GM21515 (cell line): ENCODE measurements around the gene ADAM10.
A peak's percentile ranks its signal among the peaks of the same experiment; 100 is the strongest.

ENCODE experiments used
- ATAC-seq: cut with Tn5 transposase; IDR thresholded peaks from one replicate; pipeline ENCODE4 v1.9.1; 2021; ENCODE audit not compliant: unreplicated experiment

The ADAM10 gene

GRCh38 chr15:58726867-58727266 lies 22.6 kb downstream of the ADAM10 start:
- ATAC-seq: no peak

GRCh38 chr15:58724466-58724865 lies 25.0 kb downstream of the ADAM10 start:
- ATAC-seq: peak; percentile 73

GRCh38 chr15:58717357-58717756 lies 32.1 kb downstream of the ADAM10 start:
- no peak for ATAC-seq

GRCh38 chr15:58716027-58716426 lies 33.5 kb downstream of the ADAM10 start:
- ATAC-seq: no peak

DNA sequence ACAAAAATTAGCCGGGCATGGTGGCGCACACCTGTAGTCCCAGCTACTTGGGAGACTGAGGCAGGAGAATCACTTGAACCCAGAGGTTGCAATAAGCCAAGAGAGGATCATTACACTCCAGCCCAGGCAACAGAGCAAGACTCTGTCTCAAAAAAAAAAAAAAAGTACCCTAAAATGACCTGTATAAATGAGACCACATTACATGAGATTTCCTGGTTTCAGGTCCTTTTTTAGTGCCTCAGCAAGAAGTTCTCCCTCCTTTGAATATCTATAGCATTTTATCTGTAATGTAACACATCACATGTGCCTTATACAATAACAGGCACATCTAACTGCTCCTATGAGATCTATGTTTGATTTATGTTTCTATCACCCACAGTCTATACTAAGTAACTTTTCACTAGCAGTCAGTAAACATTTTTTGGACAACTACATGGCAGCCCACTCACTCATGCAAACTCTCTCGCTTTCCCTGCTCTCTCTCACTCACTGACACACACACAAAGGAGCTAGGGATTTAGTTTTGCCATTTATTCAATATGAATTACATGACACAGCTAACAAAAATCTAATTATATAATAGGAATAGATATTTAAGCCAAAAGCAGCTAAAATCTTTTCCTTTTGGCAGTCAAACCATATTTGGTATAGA lies 34.1 kb downstream of the ADAM10 start:
- ATAC-seq: no peak

- ATAC-seq: no peak
Observed at GRCh38 chr15:58710701-58711100, 38.8 kb downstream of the ADAM10 start.

DNA sequence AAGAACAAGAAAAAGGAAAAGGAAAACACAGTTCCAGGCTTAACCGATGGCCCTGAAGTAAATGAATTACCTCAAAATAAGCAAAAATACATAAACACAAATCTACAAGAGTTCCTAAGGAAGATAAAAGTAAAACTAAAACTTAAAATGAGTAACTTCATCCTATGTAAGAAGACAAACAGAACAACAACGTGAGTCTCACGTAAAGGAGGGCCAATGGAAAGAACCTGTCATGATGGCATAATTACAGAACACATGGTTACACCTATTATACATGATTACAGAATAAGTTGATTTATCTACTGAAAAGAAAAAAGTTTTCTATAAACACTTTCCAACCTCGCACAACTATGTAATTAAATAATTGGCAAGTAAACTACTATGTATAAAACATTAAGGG lies 42.1 kb downstream of the ADAM10 start:
- no peak for ATAC-seq

- no peak for ATAC-seq
Observed at GRCh38 chr15:58705105-58705504, 44.4 kb downstream of the ADAM10 start.

GRCh38 chr15:58704155-58704865 lies 45.2 kb downstream of the ADAM10 start:
- ATAC-seq: no peak

- no peak for ATAC-seq
Observed at GRCh38 chr15:58703610-58704009, 45.9 kb downstream of the ADAM10 start.

- ATAC-seq: no peak
Observed at GRCh38 chr15:58702233-58702632, 47.3 kb downstream of the ADAM10 start.

GRCh38 chr15:58701376-58701775 lies 48.1 kb downstream of the ADAM10 start:
- ATAC-seq: no peak

DNA sequence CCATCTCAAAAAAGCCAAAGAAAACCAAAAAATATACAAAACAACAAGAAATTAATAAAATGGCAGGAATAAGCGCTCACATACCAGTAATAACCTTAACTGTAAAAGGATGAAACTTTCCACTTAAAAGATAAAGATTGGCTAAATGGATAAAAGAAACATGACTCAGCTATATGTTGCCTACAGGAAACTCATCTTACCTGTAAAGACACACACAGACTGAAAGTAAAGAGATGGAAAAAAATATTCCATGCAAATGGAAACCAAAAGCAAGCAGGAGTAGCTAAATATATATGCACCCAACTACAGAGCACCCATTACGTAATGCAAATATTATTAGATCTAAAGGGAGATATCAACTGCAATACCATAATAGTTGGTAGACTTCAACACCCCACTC lies 49.7 kb downstream of the ADAM10 start:
- no peak for ATAC-seq

- no peak for ATAC-seq
Observed at GRCh38 chr15:58698887-58699641, 50.4 kb downstream of the ADAM10 start.

DNA sequence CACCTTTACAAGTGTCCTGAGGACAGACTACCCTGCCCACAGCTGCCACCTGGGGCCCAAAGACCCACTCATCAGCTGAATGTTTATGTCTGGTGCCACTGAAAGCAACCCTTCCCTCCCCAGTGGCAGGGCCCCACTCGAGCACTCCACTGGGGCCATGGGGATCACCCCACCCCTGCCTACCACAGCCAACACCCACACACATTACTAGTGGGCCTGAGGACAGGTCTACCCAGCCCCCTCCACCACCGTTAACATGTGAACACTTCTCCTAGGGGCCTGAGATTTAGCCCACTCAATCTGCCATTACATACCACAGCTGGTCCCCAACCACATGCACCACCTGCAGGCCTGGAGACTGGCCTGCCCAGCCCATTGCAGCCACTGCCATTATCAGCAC lies 52.3 kb downstream of the ADAM10 start:
- ATAC-seq: no peak

- ATAC-seq: no peak
Observed at GRCh38 chr15:58696738-58697137, 52.8 kb downstream of the ADAM10 start.

DNA sequence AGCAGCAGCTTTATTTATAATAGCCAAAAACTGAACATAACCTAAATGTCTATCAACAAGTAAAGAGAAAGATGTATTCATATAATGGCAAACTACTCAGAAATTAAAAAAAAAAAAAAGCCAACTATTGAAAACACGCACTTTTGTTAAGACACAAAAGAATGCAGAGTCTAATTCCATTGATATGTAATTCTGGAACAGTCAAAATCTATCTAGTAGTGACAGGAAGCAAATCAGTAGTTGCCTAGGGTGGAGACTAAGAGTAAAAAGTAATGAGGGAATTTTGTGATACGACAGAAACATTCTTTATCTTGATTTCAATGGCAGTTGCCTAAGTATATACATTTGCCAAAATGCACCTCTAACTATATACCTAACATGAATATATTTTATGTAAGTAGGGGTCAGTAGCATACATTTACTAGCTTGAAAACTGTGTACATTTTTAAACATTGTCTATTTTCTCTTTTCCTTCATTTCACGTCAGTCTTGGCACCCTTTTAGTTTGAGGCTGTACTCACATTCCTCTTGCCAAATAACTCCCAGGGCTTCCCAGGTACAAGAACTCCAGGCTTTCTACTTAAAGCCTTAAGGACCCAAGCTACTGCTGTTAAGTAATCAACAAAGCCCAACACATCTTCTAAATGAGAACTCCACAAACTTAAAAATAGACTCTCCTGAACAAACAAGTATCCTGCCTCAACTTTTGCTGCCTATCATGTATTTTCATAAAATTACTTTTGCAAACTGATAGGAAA lies 54.7 kb downstream of the ADAM10 start:
- ATAC-seq: no peak

DNA sequence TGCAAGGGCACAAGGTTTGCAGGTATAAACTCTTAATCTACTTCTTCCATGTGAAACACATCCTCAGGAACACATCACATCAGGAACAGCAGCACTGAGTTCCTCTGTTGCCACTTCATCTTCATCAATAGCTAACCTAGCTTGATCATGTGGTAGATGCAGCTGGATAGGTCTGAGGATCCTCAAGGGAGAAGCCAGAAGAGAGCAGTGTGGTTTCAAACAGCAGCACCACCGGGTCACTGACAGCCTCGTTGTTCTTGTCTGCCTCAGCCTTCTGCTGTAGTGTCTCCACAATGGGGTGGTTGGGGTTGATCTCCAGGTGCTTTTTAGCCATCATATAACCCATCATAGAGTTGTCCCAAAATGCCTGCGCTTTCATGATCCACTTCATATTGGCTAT lies 58.8 kb downstream of the ADAM10 start:
- no peak for ATAC-seq

DNA sequence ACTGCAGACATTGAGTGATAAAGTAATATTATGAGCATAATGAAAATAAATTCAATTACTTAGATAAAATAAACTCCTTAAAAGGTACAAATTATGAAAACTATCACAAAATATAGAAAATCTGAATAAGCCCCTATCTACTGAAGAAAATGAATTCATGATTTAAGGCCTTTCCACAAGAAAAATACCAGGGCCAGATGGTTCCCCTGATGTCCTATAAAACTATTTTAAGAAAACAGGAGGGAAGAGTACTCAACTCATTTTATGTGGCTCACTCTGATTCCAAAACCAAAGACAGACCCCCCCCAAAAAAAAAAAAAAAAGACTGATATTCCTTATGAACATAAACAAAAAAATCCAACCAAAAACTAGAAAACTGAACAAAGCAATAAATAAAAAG lies 59.9 kb downstream of the ADAM10 start:
- ATAC-seq: no peak

DNA sequence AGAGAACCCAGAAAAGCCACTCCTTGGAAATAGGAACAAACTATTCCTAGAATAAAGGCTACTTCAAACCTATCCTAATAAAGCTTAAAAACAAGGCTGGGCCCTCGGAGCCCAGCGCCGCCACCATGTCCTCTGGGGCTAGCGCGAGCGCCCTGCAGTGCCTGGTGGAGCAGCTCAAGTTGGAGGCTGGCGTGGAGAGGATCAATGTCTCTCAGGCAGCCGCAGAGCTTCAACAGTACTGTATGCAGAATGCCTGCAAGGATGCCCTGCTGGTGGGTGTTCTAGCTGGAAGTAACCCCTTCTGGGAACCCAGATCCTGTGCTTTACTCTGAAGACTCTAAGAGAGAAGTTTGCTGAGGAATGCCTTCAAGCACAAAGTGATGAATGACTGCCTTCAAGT lies 63.2 kb downstream of the ADAM10 start:
- ATAC-seq: no peak

DNA sequence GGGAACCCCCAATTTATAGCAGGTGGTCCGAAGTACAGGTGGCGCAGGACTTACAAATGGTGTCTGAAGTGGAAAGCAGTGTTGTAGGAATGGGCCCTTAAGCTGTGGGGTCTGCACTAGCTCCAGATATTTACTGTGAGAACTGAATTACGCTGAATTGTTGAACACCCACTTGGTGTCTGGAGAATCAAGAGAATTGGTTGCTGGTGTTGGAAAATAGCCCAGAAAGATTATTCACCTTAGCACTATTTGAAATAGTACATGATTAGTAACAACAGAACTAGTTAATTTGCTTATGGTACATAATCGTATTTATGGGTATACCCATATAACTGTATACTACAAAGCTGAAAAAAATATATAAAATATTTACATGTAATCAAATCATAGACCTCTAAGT lies 64.8 kb downstream of the ADAM10 start:
- no peak for ATAC-seq
